IMR-90 (cell line): ENCODE results near the gene TANGO2.

Experiments used
- CEBPB ChIP-seq: IDR thresholded peaks from 2 replicates; pipeline ENCODE4 v1.6.1; 2012; ENCODE audit warnings: low read depth, low read length, improper control_type of control experiment
- FOS ChIP-seq: fragments of 150-350 bp; IDR thresholded peaks from 2 replicates; pipeline ENCODE4 v1.6.1; 2016; ENCODE audit warnings: low read depth, low read length
- MAFK ChIP-seq: IDR thresholded peaks from 2 replicates; pipeline ENCODE4 v1.6.1; 2012; ENCODE audit warnings: low read depth, low read length, improper control_type of control experiment
- POLR2A ChIP-seq: IDR thresholded peaks from 2 replicates; pipeline ENCODE4 v1.6.1; 2012; ENCODE audit warnings: mild to moderate bottlenecking, low read depth, low read length
- RAD21 ChIP-seq: IDR thresholded peaks from 2 replicates; pipeline ENCODE4 v1.6.1; 2012; ENCODE audit warnings: low read length, improper control_type of control experiment
- RCOR1 ChIP-seq: IDR thresholded peaks from 2 replicates; pipeline ENCODE4 v1.6.1; 2012; ENCODE audit warnings: mild to moderate bottlenecking, low read length, improper control_type of control experiment; ENCODE audit not compliant: insufficient replicate concordance
- SMC3 ChIP-seq: fragments of 150-350 bp; IDR thresholded peaks from 2 replicates; pipeline ENCODE4 v1.6.1; 2016; ENCODE audit warnings: low read depth, mild to moderate bottlenecking, antibody characterized with exemption, low read length, moderate library complexity
- TF ChIP-seq, protein P1 (sequence below): conservative IDR thresholded peaks from 2 replicates; pipeline ENCODE4 v1.5.1; 2012; ENCODE audit warnings: mild to moderate bottlenecking, low read depth, low read length, improper control_type of control experiment
- TF ChIP-seq, protein P2 (sequence below): fragments of 150-350 bp; IDR thresholded peaks from 2 replicates; pipeline ENCODE4 v1.6.1; 2016; ENCODE audit warnings: low read depth, mild to moderate bottlenecking, low read length, moderate library complexity, borderline replicate concordance
- TF ChIP-seq, protein P3 (sequence below): fragments of 150-350 bp; IDR thresholded peaks from 2 replicates; pipeline ENCODE4 v1.6.1; 2017; ENCODE audit warnings: mild to moderate bottlenecking, antibody characterized with exemption, low read length, low read depth

DNA sequence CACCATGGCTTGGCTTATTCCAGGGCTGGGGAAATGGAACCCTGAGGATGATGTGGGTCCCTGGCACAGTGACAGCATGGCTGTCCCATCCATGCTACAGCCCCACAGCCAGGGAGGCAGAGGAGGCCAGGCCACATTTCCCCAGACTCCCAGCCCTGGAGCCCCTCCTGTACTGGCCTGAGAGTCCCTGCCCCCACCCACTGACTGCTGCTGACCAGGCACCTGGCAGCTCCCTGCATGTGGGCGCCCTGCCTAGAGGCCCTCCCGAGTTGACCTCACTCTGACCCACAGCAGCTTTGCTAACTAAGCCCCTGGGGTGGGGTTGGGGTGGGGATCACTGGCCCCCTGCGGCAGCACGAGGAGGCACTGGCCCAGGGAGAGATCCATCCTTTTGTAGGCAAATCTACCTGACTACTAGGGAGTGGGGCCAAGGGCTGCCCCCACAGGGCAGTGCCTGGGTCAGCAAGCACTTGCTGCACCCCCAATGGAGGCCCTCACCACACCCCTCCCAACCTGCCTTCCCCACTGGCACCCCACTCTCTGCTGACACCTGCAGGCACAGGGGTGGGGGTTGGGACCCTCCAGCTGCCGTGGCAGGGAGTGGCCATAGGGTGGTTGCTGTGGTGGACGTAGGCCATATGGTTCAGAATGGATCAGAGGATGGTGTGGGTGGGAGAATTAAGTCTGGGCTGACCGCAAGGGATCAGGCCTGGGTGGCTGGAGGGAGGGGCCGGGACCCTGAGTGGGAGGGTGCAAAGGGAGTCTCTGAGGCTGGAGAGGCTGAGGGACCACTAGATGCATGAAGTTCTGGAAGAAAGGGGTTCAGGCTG, 21.7 kb upstream of the TANGO2 start:
- TF ChIP-seq, protein P1, sequence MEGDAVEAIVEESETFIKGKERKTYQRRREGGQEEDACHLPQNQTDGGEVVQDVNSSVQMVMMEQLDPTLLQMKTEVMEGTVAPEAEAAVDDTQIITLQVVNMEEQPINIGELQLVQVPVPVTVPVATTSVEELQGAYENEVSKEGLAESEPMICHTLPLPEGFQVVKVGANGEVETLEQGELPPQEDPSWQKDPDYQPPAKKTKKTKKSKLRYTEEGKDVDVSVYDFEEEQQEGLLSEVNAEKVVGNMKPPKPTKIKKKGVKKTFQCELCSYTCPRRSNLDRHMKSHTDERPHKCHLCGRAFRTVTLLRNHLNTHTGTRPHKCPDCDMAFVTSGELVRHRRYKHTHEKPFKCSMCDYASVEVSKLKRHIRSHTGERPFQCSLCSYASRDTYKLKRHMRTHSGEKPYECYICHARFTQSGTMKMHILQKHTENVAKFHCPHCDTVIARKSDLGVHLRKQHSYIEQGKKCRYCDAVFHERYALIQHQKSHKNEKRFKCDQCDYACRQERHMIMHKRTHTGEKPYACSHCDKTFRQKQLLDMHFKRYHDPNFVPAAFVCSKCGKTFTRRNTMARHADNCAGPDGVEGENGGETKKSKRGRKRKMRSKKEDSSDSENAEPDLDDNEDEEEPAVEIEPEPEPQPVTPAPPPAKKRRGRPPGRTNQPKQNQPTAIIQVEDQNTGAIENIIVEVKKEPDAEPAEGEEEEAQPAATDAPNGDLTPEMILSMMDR = no peak
- no peak for TF ChIP-seq MAFK
- no peak for TF ChIP-seq RCOR1
- TF ChIP-seq, protein P2, sequence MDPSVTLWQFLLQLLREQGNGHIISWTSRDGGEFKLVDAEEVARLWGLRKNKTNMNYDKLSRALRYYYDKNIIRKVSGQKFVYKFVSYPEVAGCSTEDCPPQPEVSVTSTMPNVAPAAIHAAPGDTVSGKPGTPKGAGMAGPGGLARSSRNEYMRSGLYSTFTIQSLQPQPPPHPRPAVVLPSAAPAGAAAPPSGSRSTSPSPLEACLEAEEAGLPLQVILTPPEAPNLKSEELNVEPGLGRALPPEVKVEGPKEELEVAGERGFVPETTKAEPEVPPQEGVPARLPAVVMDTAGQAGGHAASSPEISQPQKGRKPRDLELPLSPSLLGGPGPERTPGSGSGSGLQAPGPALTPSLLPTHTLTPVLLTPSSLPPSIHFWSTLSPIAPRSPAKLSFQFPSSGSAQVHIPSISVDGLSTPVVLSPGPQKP = no peak
- no peak for TF ChIP-seq RAD21
- TF ChIP-seq CEBPB = no peak
- no peak for TF ChIP-seq POLR2A
- no peak for TF ChIP-seq FOS
- no peak for TF ChIP-seq SMC3
- TF ChIP-seq, protein P3, sequence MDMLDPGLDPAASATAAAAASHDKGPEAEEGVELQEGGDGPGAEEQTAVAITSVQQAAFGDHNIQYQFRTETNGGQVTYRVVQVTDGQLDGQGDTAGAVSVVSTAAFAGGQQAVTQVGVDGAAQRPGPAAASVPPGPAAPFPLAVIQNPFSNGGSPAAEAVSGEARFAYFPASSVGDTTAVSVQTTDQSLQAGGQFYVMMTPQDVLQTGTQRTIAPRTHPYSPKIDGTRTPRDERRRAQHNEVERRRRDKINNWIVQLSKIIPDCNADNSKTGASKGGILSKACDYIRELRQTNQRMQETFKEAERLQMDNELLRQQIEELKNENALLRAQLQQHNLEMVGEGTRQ = no peak
